ENCODE results near the gene PCDHA13.

PCDHA13 gene

GRCh38 chr5:140870221-140871201 lies 11.4 kb upstream of the PCDHA13 start:
- no peak for TF ChIP-seq CTCF (IDR thresholded peaks at IDR 0.05)

GRCh38 chr5:140875085-140876065 lies 6.5 kb upstream of the PCDHA13 start, which contains the start of gene PCDHA12:
Gene PCDHA12, plus strand, starts transcription at chr5:140875308. Its CDS starts 165 bp downstream, at chr5:140875473.
- TF ChIP-seq CTCF (IDR thresholded peaks at IDR 0.05), result peak; percentile 36; the same call in 1 of the 2 replicates

GRCh38 chr5:140877262-140877581 lies 4.7 kb upstream of the PCDHA13 start:
- TF ChIP-seq CTCF (IDR thresholded peaks at IDR 0.05), result no peak

- peak; percentile 40; the same call in 1 of the 2 replicates for TF ChIP-seq CTCF (IDR thresholded peaks at IDR 0.05)
Observed at GRCh38 chr5:140882591-140882899, 621 bp downstream of the PCDHA13 start.

GRCh38 chr5:140883373-140883772 lies 1.4 kb downstream of the PCDHA13 start:
- TF ChIP-seq CTCF (IDR thresholded peaks at IDR 0.05), result no peak

- no peak for TF ChIP-seq CTCF (IDR thresholded peaks at IDR 0.05)
Observed at GRCh38 chr5:140883927-140884697, 2.2 kb downstream of the PCDHA13 start.

GRCh38 chr5:140916325-140916724 lies 34.4 kb downstream of the PCDHA13 start:
- TF ChIP-seq CTCF (IDR thresholded peaks at IDR 0.05), result no peak

Measured in LNCAP (cell line).